ENCODE measurements around the gene C4A. TPM values are rescaled to one million over a fixed set of nuclear protein-coding genes. Genes with fewer than 3 reads are reported as not detected.
"Not testable (repeated sequence)": the region's sequence is repeated elsewhere in the genome, so short reads cannot be mapped to it uniquely, and the experiment has no call there.

The C4A gene
- total RNA-seq, 2 experiments from 2014 or later, result 2.8 to 3.2 TPM

- Mint-ChIP-seq H3K4me1 (ENCODE audit: low read depth) (peaks cover 31% of the 10 kb centered on the region), H3K4me3 (peak overlapping the region; percentile 94), H3K27ac (peak overlapping the region; percentile 99), H3K27me3 (peaks cover 2% of the 10 kb centered on the region), H3K9me3 (no peaks in the 10 kb centered on the region), H3K36me3 (ENCODE audit: low read depth) (peaks cover 21% of the 10 kb centered on the region)
- intact Hi-C loops (cut with micrococcal nuclease), result no loop called here
- DNase-seq (no peak), ATAC-seq (no peak)
- no peak for TF ChIP-seq CTCF (IDR thresholded peaks at IDR 0.05)
- POLR2A ChIA-PET, result interaction anchor here (0.8 to 9.3 kb wide), 8 partner anchors 9 to 338 kb away, joined by 3 to 85 read pairs (median 5); partner anchors contain the start of genes C6orf47, NELFE and SKIC2
- CTCF ChIA-PET, result interaction anchor here (1.4 to 2.9 kb wide), 2 partner anchors 11 to 19 kb away, joined by 3 to 16 read pairs; partner anchors contain the start of gene SKIC2
These were observed 11.1 kb upstream of the C4A start for GRCh38 chr6:31970604-31971271.

GRCh38 chr6:31971279-31971992 is 10.4 kb upstream of the C4A start:
- TF ChIP-seq CTCF (IDR thresholded peaks at IDR 0.05), result no peak
- ChIA-PET CTCF (interaction anchor here (1.0 to 2.9 kb wide), 4 partner anchors 12 to 73 kb away, joined by 3 to 16 read pairs (median 4); partner anchors contain the start of gene SKIC2), POLR2A (interaction anchor here (0.7 to 9.3 kb wide), 16 partner anchors 9 to 431 kb away, joined by 3 to 85 read pairs (median 3); partner anchors contain the start of genes BAG6, C6orf47, MSH5 and NELFE)
- H3K27ac Mint-ChIP-seq, result peak overlapping the region; percentile 99
- peaks cover 21% of the 10 kb centered on the region for H3K36me3 Mint-ChIP-seq (ENCODE audit: low read depth)
- H3K4me3 Mint-ChIP-seq, result peak overlapping the region; percentile 94
- DNase-seq (no peak), ATAC-seq (no peak)
- H3K9me3 Mint-ChIP-seq, result no peaks in the 10 kb centered on the region
- peaks cover 31% of the 10 kb centered on the region for H3K4me1 Mint-ChIP-seq (ENCODE audit: low read depth)
- intact Hi-C loops (cut with micrococcal nuclease), result no loop called here
- H3K27me3 Mint-ChIP-seq, result peaks cover 2% of the 10 kb centered on the region

- Mint-ChIP-seq H3K27me3 (peaks cover 2% of the 10 kb centered on the region), H3K4me3 (peak within 1 kb of the TSS; percentile 94), H3K36me3 (ENCODE audit: low read depth) (peaks cover 24% of the 10 kb centered on the region), H3K4me1 (ENCODE audit: low read depth) (peaks cover 33% of the 10 kb centered on the region), H3K9me3 (no peaks in the 10 kb centered on the region), H3K27ac (peak within 1 kb of the TSS; percentile 99)
- CTCF ChIA-PET, result interaction anchor here (1.0 to 2.9 kb wide), 4 partner anchors 13 to 74 kb away, joined by 3 to 16 read pairs (median 4); partner anchors contain the start of gene SKIC2
- ATAC-seq (peak; percentile 95), DNase-seq (peak; percentile 99)
- intact Hi-C loops (cut with micrococcal nuclease), result no loop called here
- POLR2A ChIA-PET, result interaction anchor here (0.6 to 9.3 kb wide), 17 partner anchors 10 to 431 kb away, joined by 3 to 85 read pairs (median 3); partner anchors contain the start of genes BAG6, C6orf47, MSH5 and NELFE
- TF ChIP-seq CTCF (IDR thresholded peaks at IDR 0.05), result no peak
These were observed 9.7 kb upstream of the C4A start, which contains the start of gene DXO for GRCh38 chr6:31971993-31972708. Gene DXO (minus strand): TSS chr6:31972138. CDS start chr6:31971675, 463 bp downstream.

GRCh38 chr6:31972709-31973350 is 9.0 kb upstream of the C4A start:
- DNase-seq, result peak; percentile 63
- peaks cover 18% of the 10 kb centered on the region for H3K36me3 Mint-ChIP-seq (ENCODE audit: low read depth)
- TF ChIP-seq CTCF (IDR thresholded peaks at IDR 0.05), result no peak

GRCh38 chr6:31976065-31976464 is 5.8 kb upstream of the C4A start:
- intact Hi-C loops (cut with micrococcal nuclease); H3K27me3 Mint-ChIP-seq; H3K27ac Mint-ChIP-seq; CTCF ChIA-PET; H3K9me3 Mint-ChIP-seq; H3K36me3 Mint-ChIP-seq (ENCODE audit: low read depth); DNase-seq; ATAC-seq; H3K4me3 Mint-ChIP-seq: not testable (repeated sequence)
- POLR2A ChIA-PET, result interaction anchor here (9.3 kb wide), 1 partner anchor 18 kb away, joined by 85 read pairs; the partner anchor contains the start of genes NELFE and SKIC2
- peaks cover 32% of the 10 kb centered on the region for H3K4me1 Mint-ChIP-seq (ENCODE audit: low read depth)

More at GRCh38 chr6:31972709-31973350, 9.0 kb upstream of the C4A start:
- peaks cover 2% of the 10 kb centered on the region for H3K27me3 Mint-ChIP-seq
- intact Hi-C loops (cut with micrococcal nuclease), result no loop called here
- H3K27ac Mint-ChIP-seq, result peak overlapping the region; percentile 99
- ChIA-PET CTCF (interaction anchor here (1.0 to 2.9 kb wide), 2 partner anchors 21 to 75 kb away, joined by 4 to 16 read pairs; no protein-coding TSS in a partner anchor), POLR2A (interaction anchor here (0.6 to 9.3 kb wide), 10 partner anchors 11 to 432 kb away, joined by 3 to 85 read pairs (median 4); partner anchors contain the start of genes BAG6, C6orf47, NELFE and SKIC2)
- peak overlapping the region; percentile 94 for H3K4me3 Mint-ChIP-seq
- H3K4me1 Mint-ChIP-seq (ENCODE audit: low read depth), result peaks cover 33% of the 10 kb centered on the region
- ATAC-seq, result no peak
- no peaks in the 10 kb centered on the region for H3K9me3 Mint-ChIP-seq
